Dendritic cell treated with granulocyte-macrophage colony-stimulating factor and Interleukin-4, amounts not matched to agents 40 ng/mL and 50 ng/mL, for 4 days (primary cell): Measurements from ENCODE around the gene SPDYE5.
"Not testable (repeated sequence)": the region's sequence is repeated elsewhere in the genome, so short reads cannot be mapped to it uniquely, and the experiment has no call there.

Experiments used
- H3K27ac Mint-ChIP-seq: one replicate; pipeline ENCODE4 v1.8.0; 2022; ENCODE audit warnings: mild to moderate bottlenecking, mixed read lengths
- H3K27me3 Mint-ChIP-seq: one replicate; pipeline ENCODE4 v1.8.0; 2022; ENCODE audit warnings: mild to moderate bottlenecking, mixed read lengths
- H3K36me3 Mint-ChIP-seq: one replicate; pipeline ENCODE4 v1.8.0; 2022; ENCODE audit warnings: low read depth, mixed read lengths
- H3K4me1 Mint-ChIP-seq: one replicate; pipeline ENCODE4 v1.8.0; 2022; ENCODE audit warnings: low read depth, mixed read lengths
- H3K4me3 Mint-ChIP-seq: one replicate; pipeline ENCODE4 v1.8.0; 2022; ENCODE audit warnings: mild to moderate bottlenecking, moderate library complexity, mixed read lengths
- H3K9me3 Mint-ChIP-seq: one replicate; pipeline ENCODE4 v1.8.0; 2022; ENCODE audit warnings: mixed read lengths
- intact Hi-C: fragments of 100-400 bp; cut with micrococcal nuclease; formaldehyde crosslinking; loops from one replicate; pipeline ENCODE4 v1.15.0; 2022

Gene SPDYE5

GRCh38 chr7:75521727-75522126 is 29.6 kb downstream of the SPDYE5 start:
- Mint-ChIP-seq H3K4me1 (peaks cover 33% of the 10 kb centered on the region), H3K9me3 (peaks cover 11% of the 10 kb centered on the region), H3K36me3 (peaks cover 82% of the 10 kb centered on the region)
- H3K4me3 Mint-ChIP-seq, H3K27me3 Mint-ChIP-seq, H3K27ac Mint-ChIP-seq, intact Hi-C loops: not testable (repeated sequence)

- not testable (repeated sequence) for H3K27me3 Mint-ChIP-seq, H3K9me3 Mint-ChIP-seq
- H3K27ac Mint-ChIP-seq: peak overlapping the region; percentile 87
- peak overlapping the region; percentile 90 for H3K4me3 Mint-ChIP-seq
- intact Hi-C loops: loop anchor here (5.0 kb wide), 2 partner anchors 115 to 520 kb away; partner anchors contain the start of genes MDH2 and STYXL1
- peaks cover 52% of the 10 kb centered on the region for H3K36me3 Mint-ChIP-seq
- peaks cover 30% of the 10 kb centered on the region for H3K4me1 Mint-ChIP-seq
Observed at GRCh38 chr7:75527224-75527722, 35.2 kb downstream of the SPDYE5 start.

- peaks cover 35% of the 10 kb centered on the region for H3K4me1 Mint-ChIP-seq
- peaks cover 28% of the 10 kb centered on the region for H3K36me3 Mint-ChIP-seq
- H3K27ac Mint-ChIP-seq: no peak overlapping the region
- no peaks in the 10 kb centered on the region for H3K9me3 Mint-ChIP-seq
- H3K27me3 Mint-ChIP-seq: no peaks in the 10 kb centered on the region
- intact Hi-C loops: no loop called here
- no peak overlapping the region for H3K4me3 Mint-ChIP-seq
Observed at GRCh38 chr7:75531359-75531821, 39.3 kb downstream of the SPDYE5 start.

GRCh38 chr7:75532639-75533038 is 40.5 kb downstream of the SPDYE5 start:
- no peaks in the 10 kb centered on the region for H3K9me3 Mint-ChIP-seq
- H3K27me3 Mint-ChIP-seq: no peaks in the 10 kb centered on the region
- no peak overlapping the region for H3K4me3 Mint-ChIP-seq
- intact Hi-C loops: no loop called here
- peaks cover 30% of the 10 kb centered on the region for H3K36me3 Mint-ChIP-seq
- no peak overlapping the region for H3K27ac Mint-ChIP-seq
- H3K4me1 Mint-ChIP-seq: peaks cover 25% of the 10 kb centered on the region

- H3K27me3 Mint-ChIP-seq: no peaks in the 10 kb centered on the region
- H3K27ac Mint-ChIP-seq: peak overlapping the region; percentile 77
- peaks cover 39% of the 10 kb centered on the region for H3K36me3 Mint-ChIP-seq
- H3K4me1 Mint-ChIP-seq: peaks cover 18% of the 10 kb centered on the region
- no peak overlapping the region for H3K4me3 Mint-ChIP-seq
- intact Hi-C loops: loop anchor here (2.0 kb wide), 1 partner anchor 35 kb away; no protein-coding TSS in a partner anchor
- H3K9me3 Mint-ChIP-seq: no peaks in the 10 kb centered on the region
Observed at GRCh38 chr7:75533926-75534325, 41.8 kb downstream of the SPDYE5 start.

- H3K27ac Mint-ChIP-seq: peak overlapping the region; percentile 77
Observed at GRCh38 chr7:75534727-75535307, 42.7 kb downstream of the SPDYE5 start.

GRCh38 chr7:75536491-75536890 is 44.4 kb downstream of the SPDYE5 start:
- Mint-ChIP-seq H3K4me3 (no peak overlapping the region), H3K27me3 (no peaks in the 10 kb centered on the region), H3K27ac (peak overlapping the region; percentile 77), H3K36me3 (peaks cover 65% of the 10 kb centered on the region), H3K9me3 (no peaks in the 10 kb centered on the region), H3K4me1 (peaks cover 18% of the 10 kb centered on the region)
- intact Hi-C loops: no loop called here

More at GRCh38 chr7:75534727-75535307, 42.7 kb downstream of the SPDYE5 start:
- H3K27me3 Mint-ChIP-seq: no peaks in the 10 kb centered on the region
- H3K4me1 Mint-ChIP-seq: peaks cover 18% of the 10 kb centered on the region
- H3K36me3 Mint-ChIP-seq: peaks cover 48% of the 10 kb centered on the region
- intact Hi-C loops: loop anchor here (2.0 kb wide), 1 partner anchor 34 kb away; no protein-coding TSS in a partner anchor
- H3K4me3 Mint-ChIP-seq: no peak overlapping the region
- H3K9me3 Mint-ChIP-seq: no peaks in the 10 kb centered on the region

GRCh38 chr7:75536940-75537538 is 44.9 kb downstream of the SPDYE5 start:
- H3K36me3 Mint-ChIP-seq: peaks cover 70% of the 10 kb centered on the region
- intact Hi-C loops: no loop called here
- no peaks in the 10 kb centered on the region for H3K27me3 Mint-ChIP-seq
- peaks cover 18% of the 10 kb centered on the region for H3K4me1 Mint-ChIP-seq
- H3K4me3 Mint-ChIP-seq: no peak overlapping the region
- peak overlapping the region; percentile 77 for H3K27ac Mint-ChIP-seq
- no peaks in the 10 kb centered on the region for H3K9me3 Mint-ChIP-seq

- Mint-ChIP-seq H3K36me3 (peaks cover 77% of the 10 kb centered on the region), H3K4me1 (peaks cover 18% of the 10 kb centered on the region), H3K27ac (peak overlapping the region; percentile 77), H3K9me3 (no peaks in the 10 kb centered on the region), H3K27me3 (no peaks in the 10 kb centered on the region), H3K4me3 (no peak overlapping the region)
- intact Hi-C loops: no loop called here
Observed at GRCh38 chr7:75537731-75538130, 45.6 kb downstream of the SPDYE5 start.

- Mint-ChIP-seq H3K27me3 (no peaks in the 10 kb centered on the region), H3K36me3 (peaks cover 100% of the 10 kb centered on the region), H3K27ac (no peak overlapping the region), H3K9me3 (no peaks in the 10 kb centered on the region), H3K4me3 (no peak overlapping the region), H3K4me1 (no peaks in the 10 kb centered on the region)
- intact Hi-C loops: no loop called here
Observed at GRCh38 chr7:75546237-75547015, 54.3 kb downstream of the SPDYE5 start.
